Measurements from ENCODE around the gene WDR7.

Gene WDR7

DNA sequence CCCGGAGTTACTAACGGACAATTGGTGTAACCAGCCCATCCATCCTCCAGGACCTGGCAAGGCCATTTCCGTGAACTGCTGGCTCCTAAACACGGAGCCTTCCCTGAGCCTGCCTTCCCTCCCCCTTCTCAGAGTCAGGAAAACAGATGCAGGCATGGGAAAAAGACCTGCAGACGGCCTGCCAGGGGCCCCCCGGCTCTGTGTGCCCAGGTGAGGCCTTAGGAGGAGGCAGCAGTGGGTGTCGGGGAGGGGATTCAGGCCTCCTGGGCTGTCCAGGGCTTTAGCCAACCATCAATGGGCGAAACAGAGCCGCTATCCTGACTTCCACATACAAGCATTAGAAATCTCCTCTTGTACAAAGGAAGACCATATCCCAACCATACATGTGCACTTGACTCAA is 427.5 kb downstream of the WDR7 start:
- H3K36me3 ChIP-seq (ENCODE audit: insufficient read depth, low read length) = no peaks in the 10 kb centered on the region
- H3K27me3 ChIP-seq (ENCODE audit: insufficient read depth, low read length) = peaks cover 11% of the 10 kb centered on the region
- no peak for TF ChIP-seq EZH2 (IDR thresholded peaks at IDR 0.05; ENCODE audit: borderline replicate concordance, low read length)
- TF ChIP-seq, protein P1, sequence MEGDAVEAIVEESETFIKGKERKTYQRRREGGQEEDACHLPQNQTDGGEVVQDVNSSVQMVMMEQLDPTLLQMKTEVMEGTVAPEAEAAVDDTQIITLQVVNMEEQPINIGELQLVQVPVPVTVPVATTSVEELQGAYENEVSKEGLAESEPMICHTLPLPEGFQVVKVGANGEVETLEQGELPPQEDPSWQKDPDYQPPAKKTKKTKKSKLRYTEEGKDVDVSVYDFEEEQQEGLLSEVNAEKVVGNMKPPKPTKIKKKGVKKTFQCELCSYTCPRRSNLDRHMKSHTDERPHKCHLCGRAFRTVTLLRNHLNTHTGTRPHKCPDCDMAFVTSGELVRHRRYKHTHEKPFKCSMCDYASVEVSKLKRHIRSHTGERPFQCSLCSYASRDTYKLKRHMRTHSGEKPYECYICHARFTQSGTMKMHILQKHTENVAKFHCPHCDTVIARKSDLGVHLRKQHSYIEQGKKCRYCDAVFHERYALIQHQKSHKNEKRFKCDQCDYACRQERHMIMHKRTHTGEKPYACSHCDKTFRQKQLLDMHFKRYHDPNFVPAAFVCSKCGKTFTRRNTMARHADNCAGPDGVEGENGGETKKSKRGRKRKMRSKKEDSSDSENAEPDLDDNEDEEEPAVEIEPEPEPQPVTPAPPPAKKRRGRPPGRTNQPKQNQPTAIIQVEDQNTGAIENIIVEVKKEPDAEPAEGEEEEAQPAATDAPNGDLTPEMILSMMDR (IDR thresholded peaks at IDR 0.05; ENCODE audit: low read length) = no peak
- no peak overlapping the region for H2AFZ ChIP-seq (ENCODE audit: low read length)
- H3F3A ChIP-seq (ENCODE audit: insufficient read depth, low read length) = no peaks in the 10 kb centered on the region
- H3K4me1 ChIP-seq (ENCODE audit: insufficient read depth, low read length, severe bottlenecking) = no peaks in the 10 kb centered on the region
- H4K20me1 ChIP-seq (ENCODE audit: insufficient read depth, low read length) = no peaks in the 10 kb centered on the region
- H3K9me3 ChIP-seq (ENCODE audit: low read length) = no peaks in the 10 kb centered on the region
- no peaks in the 10 kb centered on the region for H3K9me2 ChIP-seq (ENCODE audit: low read depth, low read length)
- no peak overlapping the region for H3K9ac ChIP-seq (ENCODE audit: low read length)
- no peak overlapping the region for H3K4me2 ChIP-seq (ENCODE audit: low read length)
- no peak overlapping the region for H3K4me3 ChIP-seq (ENCODE audit: low read depth, low read length, poor library complexity, severe bottlenecking)
- H3K27ac ChIP-seq (ENCODE audit: low read depth, low read length, poor library complexity, severe bottlenecking) = no peak overlapping the region
- no peaks in the 10 kb centered on the region for H3K79me2 ChIP-seq (ENCODE audit: insufficient read depth, low read length)

GRCh38 chr18:57080479-57080878 is 429.3 kb downstream of the WDR7 start:
- peaks cover 10% of the 10 kb centered on the region for H3K27me3 ChIP-seq (ENCODE audit: insufficient read depth, low read length)
- no peaks in the 10 kb centered on the region for H3F3A ChIP-seq (ENCODE audit: insufficient read depth, low read length)
- H3K27ac ChIP-seq (ENCODE audit: low read depth, low read length, poor library complexity, severe bottlenecking) = no peak overlapping the region
- H3K4me2 ChIP-seq (ENCODE audit: low read length) = no peak overlapping the region
- no peaks in the 10 kb centered on the region for H3K9me2 ChIP-seq (ENCODE audit: low read depth, low read length)
- H4K20me1 ChIP-seq (ENCODE audit: insufficient read depth, low read length) = no peaks in the 10 kb centered on the region
- H3K4me3 ChIP-seq (ENCODE audit: low read depth, low read length, poor library complexity, severe bottlenecking) = no peak overlapping the region
- no peaks in the 10 kb centered on the region for H3K36me3 ChIP-seq (ENCODE audit: insufficient read depth, low read length)
- H2AFZ ChIP-seq (ENCODE audit: low read length) = no peak overlapping the region
- peaks cover 4% of the 10 kb centered on the region for H3K4me1 ChIP-seq (ENCODE audit: insufficient read depth, low read length, severe bottlenecking)
- no peak overlapping the region for H3K9ac ChIP-seq (ENCODE audit: low read length)
- H3K79me2 ChIP-seq (ENCODE audit: insufficient read depth, low read length) = no peaks in the 10 kb centered on the region
- TF ChIP-seq EZH2 (IDR thresholded peaks at IDR 0.05; ENCODE audit: borderline replicate concordance, low read length) = no peak
- TF ChIP-seq, protein P1 (IDR thresholded peaks at IDR 0.05; ENCODE audit: low read length) = no peak
- no peaks in the 10 kb centered on the region for H3K9me3 ChIP-seq (ENCODE audit: low read length)

GRCh38 chr18:57081899-57082298 is 430.7 kb downstream of the WDR7 start:
- no peak overlapping the region for H3K4me2 ChIP-seq (ENCODE audit: low read length)
- H3F3A ChIP-seq (ENCODE audit: insufficient read depth, low read length) = no peaks in the 10 kb centered on the region
- TF ChIP-seq, protein P1 (IDR thresholded peaks at IDR 0.05; ENCODE audit: low read length) = no peak
- TF ChIP-seq EZH2 (IDR thresholded peaks at IDR 0.05; ENCODE audit: borderline replicate concordance, low read length) = no peak
- no peak overlapping the region for H3K4me3 ChIP-seq (ENCODE audit: low read depth, low read length, poor library complexity, severe bottlenecking)
- peaks cover 4% of the 10 kb centered on the region for H3K4me1 ChIP-seq (ENCODE audit: insufficient read depth, low read length, severe bottlenecking)
- H3K27me3 ChIP-seq (ENCODE audit: insufficient read depth, low read length) = peaks cover 12% of the 10 kb centered on the region; the same call in 1 of the 2 replicates
- no peaks in the 10 kb centered on the region for H4K20me1 ChIP-seq (ENCODE audit: insufficient read depth, low read length)
- no peak overlapping the region for H3K27ac ChIP-seq (ENCODE audit: low read depth, low read length, poor library complexity, severe bottlenecking)
- H3K9ac ChIP-seq (ENCODE audit: low read length) = no peak overlapping the region
- H3K9me2 ChIP-seq (ENCODE audit: low read depth, low read length) = no peaks in the 10 kb centered on the region
- H3K9me3 ChIP-seq (ENCODE audit: low read length) = no peaks in the 10 kb centered on the region
- no peaks in the 10 kb centered on the region for H3K36me3 ChIP-seq (ENCODE audit: insufficient read depth, low read length)
- no peaks in the 10 kb centered on the region for H3K79me2 ChIP-seq (ENCODE audit: insufficient read depth, low read length)
- no peak overlapping the region for H2AFZ ChIP-seq (ENCODE audit: low read length)

All from OCI-LY1 (cell line).